Activated CD8-positive, alpha-beta T cell treated with anti-CD3 and anti-CD28 coated beads for 36 hours (primary cell): Measurements from ENCODE around the gene RMI1. TPM values are rescaled to one million over a fixed set of nuclear protein-coding genes. Genes with fewer than 3 reads are reported as not detected.
A peak's percentile ranks its signal among the peaks of the same experiment; 100 is the strongest.
"Not testable (repeated sequence)": the region's sequence is repeated elsewhere in the genome, so short reads cannot be mapped to it uniquely, and the experiment has no call there.

Experiments used
- ATAC-seq: fragments of 200-7000 bp; cut with Tn5 transposase; one replicate; pipeline ENCODE4 v1.10.0; 2021; ENCODE audit warnings: mild to moderate bottlenecking, moderate library complexity
- CTCF ChIA-PET: fragments of 350-600 bp; sonication (Branson Sonifier 250); formaldehyde crosslinking; loops from one replicate; lab custom pipeline; 2021; ENCODE audit warnings: antibody characterized with exemption; lab: Charles Lee
- POLR2A ChIA-PET: fragments of 350-600 bp; sonication (Branson Sonifier 250); formaldehyde crosslinking; loops from one replicate; lab custom pipeline; 2021; ENCODE audit warnings: antibody characterized with exemption; lab: Charles Lee
- DNase-seq: peaks from one replicate; pipeline ENCODE4 v3.0.0-alpha.2; 2020
- H3K27ac Mint-ChIP-seq: one replicate; pipeline ENCODE4 v1.8.0; 2021; ENCODE audit warnings: mild to moderate bottlenecking, mixed read lengths
- H3K27me3 Mint-ChIP-seq: one replicate; pipeline ENCODE4 v1.8.0; 2021; ENCODE audit warnings: mixed read lengths
- H3K36me3 Mint-ChIP-seq: one replicate; pipeline ENCODE4 v1.8.0; 2021; ENCODE audit warnings: low read depth, mixed read lengths
- H3K4me1 Mint-ChIP-seq: one replicate; pipeline ENCODE4 v1.8.0; 2021; ENCODE audit warnings: low read depth, mixed read lengths
- H3K4me3 Mint-ChIP-seq: one replicate; pipeline ENCODE4 v1.8.0; 2021; ENCODE audit warnings: mild to moderate bottlenecking, moderate library complexity, mixed read lengths
- H3K9me3 Mint-ChIP-seq: one replicate; pipeline ENCODE4 v1.8.0; 2021; ENCODE audit warnings: mixed read lengths
- CTCF ChIP-seq: fragments of 200-600 bp; IDR thresholded peaks from one replicate; pipeline ENCODE4 v1.8.0; 2022; ENCODE audit warnings: antibody characterized with exemption, mild to moderate bottlenecking
- intact Hi-C: fragments of 100-400 bp; cut with micrococcal nuclease; formaldehyde crosslinking; loops from one replicate; pipeline ENCODE4 v1.10.0; 2022
- total RNA-seq, 2 experiments: library from RNA; stranded (reverse); gene quantifications; one replicate each; pipeline ENCODE4 v1.2.3, GENCODE V29; 2021

The RMI1 gene
- total RNA-seq, 2 experiments from 2014 or later, result 20.1 to 20.6 TPM

DNA sequence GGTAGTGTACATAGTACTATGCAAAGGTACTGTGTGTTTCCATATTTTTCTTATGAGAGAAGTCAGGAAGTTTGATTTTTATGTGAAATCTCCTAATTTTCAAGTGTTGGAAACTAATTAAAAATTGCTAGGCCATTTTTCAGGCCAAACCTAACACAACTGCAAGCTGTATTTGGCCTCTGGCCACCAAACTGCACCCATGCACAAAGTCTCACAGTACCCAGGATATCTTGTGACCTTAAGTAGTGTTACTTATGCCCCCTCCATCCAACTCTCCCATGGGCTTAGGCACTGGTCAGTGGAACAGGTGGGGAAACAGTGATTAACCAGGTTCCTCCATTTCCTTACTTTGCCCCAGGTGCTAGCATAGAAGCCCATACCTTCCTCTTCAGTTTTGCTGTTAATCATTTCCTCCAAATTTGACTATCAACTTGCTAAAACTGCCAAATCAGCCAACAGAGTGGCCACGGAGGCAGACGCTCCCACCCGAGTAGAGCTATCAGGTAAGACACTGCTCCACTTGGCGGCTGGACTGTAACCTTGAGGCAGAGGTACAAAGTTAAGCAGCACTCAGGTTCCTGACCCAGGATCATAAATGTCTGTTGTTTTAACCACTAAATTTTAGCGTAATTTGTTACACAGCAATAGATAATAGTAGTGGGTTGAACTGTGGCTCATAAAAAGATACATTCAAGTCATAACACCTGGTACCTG, 39.9 kb upstream of the RMI1 start:
- no peak overlapping the region for H3K27ac Mint-ChIP-seq
- H3K27me3 Mint-ChIP-seq, result no peaks in the 10 kb centered on the region
- intact Hi-C loops, result no loop called here
- H3K36me3 Mint-ChIP-seq, result peaks cover 25% of the 10 kb centered on the region
- DNase-seq (no peak), ATAC-seq (no peak)
- no peaks in the 10 kb centered on the region for H3K9me3 Mint-ChIP-seq
- no peak overlapping the region for H3K4me3 Mint-ChIP-seq
- no peaks in the 10 kb centered on the region for H3K4me1 Mint-ChIP-seq
- ChIA-PET POLR2A (interaction anchor here (0.9 kb wide), 1 partner anchor 207 kb away, joined by 3 read pairs; no protein-coding TSS in a partner anchor), CTCF (interaction anchor here (2.1 kb wide), 1 partner anchor 320 kb away, joined by 11 read pairs; no protein-coding TSS in a partner anchor)
- no peak for TF ChIP-seq CTCF

DNA sequence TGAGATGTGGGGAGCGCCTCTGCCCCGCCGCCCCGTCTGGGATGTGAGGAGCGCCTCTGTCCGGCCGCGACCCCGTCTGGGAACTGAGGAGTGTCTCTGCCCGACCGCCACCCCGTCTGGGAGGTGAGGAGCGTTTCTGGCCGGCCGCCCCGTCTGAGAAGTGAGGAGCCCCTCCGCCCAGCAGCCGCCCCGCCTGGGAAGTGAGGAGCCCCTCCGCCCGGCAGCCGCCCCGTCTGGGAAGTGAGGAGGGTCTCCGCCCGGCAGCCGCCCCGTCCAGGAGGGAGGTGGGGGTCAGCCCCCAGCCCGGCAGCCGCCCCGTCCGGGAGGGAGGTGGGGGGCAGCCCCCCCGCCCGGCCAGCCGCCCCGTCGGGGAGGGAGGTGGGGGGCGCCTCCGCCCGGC, 32.5 kb upstream of the RMI1 start:
- H3K27ac Mint-ChIP-seq, H3K4me3 Mint-ChIP-seq, POLR2A ChIA-PET, H3K4me1 Mint-ChIP-seq, intact Hi-C loops, H3K9me3 Mint-ChIP-seq, CTCF ChIA-PET, DNase-seq, H3K27me3 Mint-ChIP-seq, ATAC-seq: not testable (repeated sequence)
- peaks cover 21% of the 10 kb centered on the region for H3K36me3 Mint-ChIP-seq

DNA sequence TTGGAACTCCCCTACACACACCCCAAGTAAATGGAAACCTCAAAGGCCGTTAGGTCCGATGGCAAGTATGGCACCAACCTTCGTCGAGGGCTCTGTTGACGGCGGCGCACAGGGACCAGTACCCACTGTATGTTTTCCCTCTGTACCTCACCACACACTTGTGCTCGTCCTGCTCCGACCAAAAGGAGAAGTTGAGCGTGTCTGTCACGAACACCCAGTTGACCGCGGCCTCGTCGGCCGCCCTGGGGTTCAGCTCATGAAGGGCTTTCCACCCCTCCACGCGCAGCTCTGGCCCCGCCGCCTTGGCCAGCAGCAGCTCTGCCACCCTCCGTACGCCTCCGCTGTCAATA, 24.5 kb upstream of the RMI1 start:
- no peak for TF ChIP-seq CTCF
- ChIA-PET POLR2A (interaction anchor here (0.6 to 1.7 kb wide), 8 partner anchors 9 to 248 kb away, joined by 3 to 9 read pairs (median 4); partner anchors contain the start of genes HNRNPK, RMI1 and UBQLN1), CTCF (interaction anchor here (0.9 to 1.0 kb wide), 2 partner anchors 8 to 69 kb away, joined by 3 read pairs; no protein-coding TSS in a partner anchor)
- peak; percentile 50 for DNase-seq
- H3K36me3 Mint-ChIP-seq, result peaks cover 12% of the 10 kb centered on the region
- no peaks in the 10 kb centered on the region for H3K27me3 Mint-ChIP-seq
- ATAC-seq, result peak; percentile 58
- intact Hi-C loops, result no loop called here
- peak overlapping the region; percentile 97 for H3K27ac Mint-ChIP-seq
- H3K4me1 Mint-ChIP-seq, result peaks cover 9% of the 10 kb centered on the region
- no peaks in the 10 kb centered on the region for H3K9me3 Mint-ChIP-seq
- H3K4me3 Mint-ChIP-seq, result peak overlapping the region; percentile 97

DNA sequence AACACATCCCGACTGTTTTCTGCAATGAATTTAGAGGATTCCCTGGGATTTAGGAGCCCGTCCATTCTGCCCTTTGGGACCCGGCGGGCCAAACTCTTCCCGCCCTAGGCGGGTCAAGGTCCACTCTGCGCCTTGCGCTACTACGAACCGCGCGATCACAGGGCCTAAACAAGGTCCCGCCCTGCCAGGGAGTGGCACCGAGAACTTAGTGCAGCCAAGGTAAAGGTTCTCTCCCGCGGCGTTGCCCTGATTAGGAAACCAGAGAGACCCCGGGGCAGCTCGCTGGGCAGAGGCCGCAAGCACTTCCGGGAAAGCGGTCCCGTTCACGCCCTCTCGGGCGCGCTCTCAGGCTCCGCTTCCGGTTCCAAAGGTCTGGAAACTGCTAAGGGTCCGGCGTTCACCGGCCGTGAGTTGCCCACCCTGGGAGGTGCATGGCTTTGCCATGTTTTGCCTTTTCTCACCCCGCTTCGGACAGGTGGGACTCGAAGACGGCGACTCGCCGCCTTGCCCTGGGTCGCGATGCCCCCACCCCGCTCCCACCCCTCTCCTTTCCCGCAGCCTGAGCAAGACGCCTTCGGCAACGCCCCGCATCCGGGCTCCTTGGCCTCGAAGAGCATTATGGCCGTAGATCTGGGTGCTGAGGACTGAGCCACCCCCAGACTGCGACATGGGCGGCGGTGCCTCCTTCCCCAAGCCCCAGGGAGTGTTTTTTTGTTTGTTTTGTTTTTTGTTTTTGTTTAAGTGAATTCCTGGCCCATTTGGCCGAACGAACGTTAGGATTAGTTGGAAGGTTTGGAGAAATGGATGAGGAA, 24.0 kb upstream of the RMI1 start:
- CTCF ChIA-PET, result interaction anchor here (0.9 to 1.0 kb wide), 2 partner anchors 8 to 68 kb away, joined by 3 read pairs; no protein-coding TSS in a partner anchor
- Mint-ChIP-seq H3K27ac (peak overlapping the region; percentile 97), H3K9me3 (no peaks in the 10 kb centered on the region), H3K36me3 (peaks cover 11% of the 10 kb centered on the region), H3K4me1 (peaks cover 9% of the 10 kb centered on the region), H3K4me3 (peak overlapping the region; percentile 97), H3K27me3 (no peaks in the 10 kb centered on the region)
- POLR2A ChIA-PET, result interaction anchor here (0.6 to 8.5 kb wide), 9 partner anchors 9 to 249 kb away, joined by 3 to 71 read pairs (median 5); partner anchors contain the start of genes HNRNPK, RMI1 and UBQLN1
- DNase-seq (peak; percentile 76), ATAC-seq (peak; percentile 81)
- TF ChIP-seq CTCF, result no peak
- intact Hi-C loops, result no loop called here

DNA sequence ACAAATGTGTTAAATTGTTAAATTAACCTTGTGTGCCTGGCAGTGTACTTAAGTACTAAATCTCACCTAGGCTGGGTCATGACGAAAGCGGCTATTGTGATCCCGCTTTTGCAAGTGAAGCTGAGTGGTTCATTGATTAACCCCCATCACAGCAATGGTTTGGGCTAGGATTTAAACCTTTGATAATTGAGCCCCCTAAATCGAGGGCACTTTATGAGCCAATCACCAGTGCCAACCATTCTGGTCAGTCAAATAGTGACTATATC, 23.4 kb upstream of the RMI1 start:
- no peak for ATAC-seq
- ChIA-PET CTCF (interaction anchor here (1.5 kb wide), 1 partner anchor 10 kb away, joined by 3 read pairs; no protein-coding TSS in a partner anchor), POLR2A (interaction anchor here (1.7 to 12.0 kb wide), 3 partner anchors 10 to 21 kb away, joined by 7 to 224 read pairs (median 71); partner anchors contain the start of genes HNRNPK and RMI1)
- peak overlapping the region; percentile 97 for H3K27ac Mint-ChIP-seq
- no peak for DNase-seq
- peaks cover 10% of the 10 kb centered on the region for H3K36me3 Mint-ChIP-seq
- peak overlapping the region; percentile 97 for H3K4me3 Mint-ChIP-seq
- intact Hi-C loops, result no loop called here
- no peak for TF ChIP-seq CTCF
- no peaks in the 10 kb centered on the region for H3K9me3 Mint-ChIP-seq
- H3K27me3 Mint-ChIP-seq, result no peaks in the 10 kb centered on the region
- H3K4me1 Mint-ChIP-seq, result peaks cover 9% of the 10 kb centered on the region
